ENCODE results near the gene AJAP1.

Gene AJAP1

GRCh38 chr1:4820543-4820942, 166.1 kb downstream of the AJAP1 start:
- DNase-seq (ENCODE audit: low read depth in 2 of 2) = no peak

GRCh38 chr1:4825800-4826450, 171.5 kb downstream of the AJAP1 start:
- no peak for DNase-seq (ENCODE audit: low read depth in 2 of 2)

- no peak for DNase-seq (ENCODE audit: low read depth in 2 of 2)
Observed at GRCh38 chr1:4830707-4831106, 176.3 kb downstream of the AJAP1 start.

DNA sequence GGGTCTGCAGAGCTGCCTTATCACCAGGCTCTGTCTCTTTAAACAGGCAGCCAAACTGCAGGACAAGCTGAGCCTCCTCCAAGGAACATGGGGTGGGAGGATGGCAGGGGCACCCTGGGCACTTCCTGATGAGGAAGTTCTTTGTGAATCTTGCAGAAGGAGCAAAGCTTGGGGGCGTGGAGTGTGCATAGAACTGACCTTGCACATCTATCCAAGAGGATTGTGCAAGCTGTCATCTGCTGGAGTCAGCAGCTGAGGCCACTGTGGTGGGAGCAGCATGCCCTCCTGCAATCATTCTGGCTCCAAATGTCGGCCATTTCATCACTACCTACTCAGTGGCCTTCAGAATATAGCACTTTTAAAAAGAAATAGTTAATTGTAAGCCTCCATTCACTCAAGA, 182.2 kb downstream of the AJAP1 start:
- no peak for DNase-seq (ENCODE audit: low read depth in 2 of 2)

GRCh38 chr1:4837031-4837600, 182.7 kb downstream of the AJAP1 start:
- no peak for DNase-seq (ENCODE audit: low read depth in 2 of 2)

DNA sequence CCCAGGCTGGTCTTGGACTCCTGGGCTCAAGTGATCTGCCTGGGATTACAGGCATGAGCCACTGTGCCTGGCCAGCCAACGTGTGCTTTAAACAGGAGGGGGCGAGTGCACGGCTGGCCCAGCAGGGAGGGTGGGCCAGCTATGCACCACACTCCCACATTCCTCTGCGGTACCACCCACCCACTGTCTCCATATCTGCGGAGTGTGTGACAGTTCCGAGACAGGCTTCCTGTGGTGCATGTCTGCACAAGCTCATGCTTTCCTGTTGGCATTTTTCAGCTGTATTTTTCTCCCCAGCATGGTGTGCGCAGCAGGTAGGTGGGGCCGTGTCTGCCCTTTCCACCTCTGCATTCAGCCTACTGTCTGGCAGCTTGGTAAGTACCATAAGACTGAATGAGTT, 183.3 kb downstream of the AJAP1 start:
- DNase-seq (ENCODE audit: low read depth in 2 of 2) = no peak

DNA sequence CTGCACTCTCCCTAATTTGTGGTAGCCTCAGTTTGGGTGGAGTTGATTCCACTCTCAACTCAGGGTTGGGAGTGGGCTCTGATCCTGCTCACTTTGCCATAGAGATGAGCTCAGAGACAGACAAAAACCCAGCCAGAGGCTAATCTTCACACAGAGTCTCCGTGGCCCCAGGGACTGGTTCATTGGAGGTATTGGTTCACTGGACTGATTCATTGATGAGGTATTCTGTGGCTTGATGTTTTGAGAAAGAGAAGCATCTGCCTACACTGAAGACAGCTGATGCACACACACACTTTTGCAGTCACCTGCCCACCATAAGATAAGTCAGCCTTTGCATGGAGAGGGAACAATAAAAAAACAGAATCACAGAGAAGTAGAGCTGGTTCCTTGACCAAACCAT, 183.8 kb downstream of the AJAP1 start:
- DNase-seq (ENCODE audit: low read depth in 2 of 2) = no peak

All from stimulated activated CD8-positive, alpha-beta memory T cell treated with anti-CD3 and anti-CD28 coated beads, Interleukin-2, amount 100 ng/mL, for 48 hours (primary cell).